GM12878 (cell line): ENCODE measurements around the gene SGSH. TPM values are rescaled to one million over a fixed set of nuclear protein-coding genes. Genes with fewer than 3 reads are reported as not detected.

Experiments used
- ATAC-seq: fragments of 200-7000 bp; cut with Tn5 transposase; 3 replicates; pipeline ENCODE4 v1.9.1; 2020; ENCODE audit warnings: mild to moderate bottlenecking, moderate library complexity
- BruUV-seq: library from RNA; stranded (reverse); fragments of 400-500 nt; replicated peaks from 2 replicates; lab custom pipeline; 2021; lab: Mats Ljungman, UMichigan
- CTCF ChIA-PET: fragments of 300-600 bp; sonication (Branson Sonifier 250); formaldehyde crosslinking; extraction: SDS; loops from one replicate; lab custom pipeline; 2021; ENCODE audit warnings: inconsistent platforms; lab: Yijun Ruan, JAX
- POLR2A ChIA-PET: fragments of 350-600 bp; formaldehyde crosslinking; extraction: SDS; loops from one replicate; lab custom pipeline; 2021; ENCODE audit warnings: inconsistent platforms; lab: Charles Lee
- RAD21 ChIA-PET: fragments of 300-600 bp; sonication (Branson Sonifier 250); formaldehyde crosslinking; loops from one replicate; lab custom pipeline; 2023; ENCODE audit warnings: antibody characterized with exemption; ENCODE audit not compliant: unreplicated experiment; lab: Charles Lee
- SMC1A ChIA-PET: fragments of 300-600 bp; sonication (Branson Sonifier 250); formaldehyde crosslinking; loops from one replicate; lab custom pipeline; 2023; ENCODE audit not compliant: unreplicated experiment, uncharacterized antibody; lab: Charles Lee
- DNase-seq: peaks from one replicate; pipeline ENCODE4 v3.0.0-alpha.2; 2011; ENCODE audit warnings: low read depth, low spot score
- FAIRE-seq: peaks from 3 replicates; lab custom pipeline; 2011; peaks lifted over from hg19 to GRCh38; lab: Jason Lieb, UNC
- H2AFZ ChIP-seq: 2 replicates; pipeline ENCODE4 v1.6.0; 2011; ENCODE audit warnings: low read depth, low read length, control low read depth; ENCODE audit not compliant: control insufficient read depth
- H3K27ac ChIP-seq: 2 replicates; pipeline ENCODE4 v1.5.1; 2011; ENCODE audit warnings: control low read depth; ENCODE audit not compliant: control insufficient read depth, insufficient read depth
- H3K27me3 ChIP-seq, 2 experiments: replicated peaks in 1 of 2; 2 replicates each; pipeline versions ENCODE4 v1.6.0 to v1.6.1; 2011; ENCODE audit warnings: low read length in 1 of 2; ENCODE audit not compliant: control insufficient read depth in 2 of 2, insufficient read depth in 2 of 2
- H3K36me3 ChIP-seq, 2 experiments: 2 replicates each; pipeline ENCODE4 v1.5.1; 2011; ENCODE audit warnings: low read length in 1 of 2; ENCODE audit not compliant: control insufficient read depth in 2 of 2, insufficient read depth in 2 of 2
- H3K4me1 ChIP-seq: 2 replicates; pipeline ENCODE4 v1.6.1; 2011; ENCODE audit warnings: mild to moderate bottlenecking, low read length, moderate library complexity, mixed read lengths; ENCODE audit not compliant: control insufficient read depth, insufficient read depth
- H3K4me2 ChIP-seq: 2 replicates; pipeline ENCODE4 v1.6.0; 2011; ENCODE audit warnings: control low read depth; ENCODE audit not compliant: control insufficient read depth, insufficient read depth
- H3K4me3 ChIP-seq: fragments of 200-600 bp; sonication (generic); 2 replicates; pipeline ENCODE4 v1.5.1; 2016
- H3K79me2 ChIP-seq: 2 replicates; pipeline ENCODE4 v1.6.0; 2011; ENCODE audit warnings: low read length; ENCODE audit not compliant: control insufficient read depth, insufficient read depth
- H3K9ac ChIP-seq: 2 replicates; pipeline ENCODE4 v1.8.0; 2011; ENCODE audit warnings: low read length, control low read depth, mixed read lengths; ENCODE audit not compliant: control insufficient read depth, insufficient read depth
- H3K9me3 ChIP-seq: replicated peaks from 3 replicates; pipeline ENCODE4 v1.5.1; 2011; ENCODE audit warnings: mild to moderate bottlenecking, low read length; ENCODE audit not compliant: control insufficient read depth, insufficient read depth
- H4K20me1 ChIP-seq: 2 replicates; pipeline ENCODE4 v1.6.0; 2011; ENCODE audit not compliant: control insufficient read depth, insufficient read depth
- BACH1 ChIP-seq: fragments of 450-650 bp; IDR thresholded peaks from 2 replicates; pipeline ENCODE4 v1.6.1; 2017; ENCODE audit warnings: mild to moderate bottlenecking, borderline replicate concordance
- FOS ChIP-seq: IDR thresholded peaks from 3 replicates; pipeline ENCODE4 v1.6.1; 2011; ENCODE audit warnings: borderline replicate concordance; ENCODE audit not compliant: insufficient read length; ENCODE audit errors: extremely low read depth
- JUNB ChIP-seq: IDR thresholded peaks from 2 replicates; pipeline ENCODE4 v1.6.1; 2016; ENCODE audit warnings: antibody characterized with exemption, mild to moderate bottlenecking
- NBN ChIP-seq: fragments of 450-650 bp; IDR thresholded peaks from 2 replicates; pipeline ENCODE4 v1.6.1; 2016
- NR2C2 ChIP-seq: IDR thresholded peaks from 2 replicates; pipeline ENCODE4 v1.6.1; 2011; ENCODE audit warnings: borderline replicate concordance, low read depth; ENCODE audit not compliant: control insufficient read depth, insufficient read length
- NR2F1 ChIP-seq: fragments of 450-650 bp; conservative IDR thresholded peaks from 2 replicates; pipeline ENCODE4 v1.6.1; 2017; ENCODE audit warnings: mild to moderate bottlenecking
- PML ChIP-seq: IDR thresholded peaks from 2 replicates; pipeline ENCODE4 v1.6.1; 2012; ENCODE audit warnings: low read length, inconsistent platforms
- RAD21 ChIP-seq: IDR thresholded peaks from 2 replicates; pipeline ENCODE4 v1.6.1; 2011; ENCODE audit warnings: mild to moderate bottlenecking, low read depth, low read length, moderate library complexity; ENCODE audit not compliant: insufficient read depth
- RB1 ChIP-seq: fragments of 450-650 bp; formaldehyde crosslinking; IDR thresholded peaks from 2 replicates; pipeline ENCODE4 v1.6.1; 2017; ENCODE audit warnings: mild to moderate bottlenecking, borderline replicate concordance
- SP1 ChIP-seq: IDR thresholded peaks from one replicate; pipeline ENCODE4 v1.6.1; 2011; ENCODE audit warnings: low read depth, low read length
- ZNF622 ChIP-seq: fragments of 450-650 bp; IDR thresholded peaks from 2 replicates; pipeline ENCODE4 v1.6.1; 2017; ENCODE audit warnings: mild to moderate bottlenecking, inconsistent platforms
- WGBS: methylation state at CpG from one replicate; pipeline ENCODE4 v1.1.6; 2016; ENCODE audit warnings: low lambda C conversion rate; ENCODE audit not compliant: insufficient replicate concordance, insufficient coverage; ENCODE audit errors: missing lambda C conversion rate; 5-methylcytosine and 5-hydroxymethylcytosine counted together
- in situ Hi-C: fragments of 300-500 bp; cut with MboI; formaldehyde crosslinking; loops from 9 replicates; pipeline ENCODE4 v1.14.3; 2018; ENCODE audit warnings: mixed read lengths
- intact Hi-C: fragments of 100-400 bp; cut with micrococcal nuclease; formaldehyde crosslinking; loops from one replicate; pipeline ENCODE4 v1.14.2; 2022; ENCODE audit not compliant: unreplicated experiment
- polyA plus RNA-seq, 11 experiments: library from polyadenylated mRNA; depleted of rRNA in 4 of 11; unstranded in 6 of 11; stranded (reverse) in 5 of 11; fragments of >200 nt; fragmentation: Nextera tagmentation in 4 of 11; fragmentation: Illumina TruSeq in 1 of 11; extraction: Ambion mirVana in 4 of 11; extraction: Trizol in 1 of 11; gene quantifications; 1 replicate in 1 of 11; 2 replicates in 10 of 11; pipeline versions ENCODE4 v1.2.1 to v1.2.3, GENCODE V29; 2011 to 2016; ENCODE audit warnings: inconsistent platforms in 2 of 11, missing spikeins in 2 of 11, low read depth in 1 of 11
- total RNA-seq, 4 experiments: library from RNA; depleted of rRNA in 3 of 4; stranded (reverse); fragments of >200 nt in 3 of 4; fragmentation: Illumina TruSeq in 1 of 4; extraction: Trizol in 1 of 4; gene quantifications; 2 replicates each; pipeline versions ENCODE4 v1.2.1 to v1.2.3, GENCODE V29; 2013 to 2021
- TF ChIP-seq, protein P1 (sequence below): IDR thresholded peaks from 2 replicates; pipeline ENCODE4 v1.6.1; 2011; ENCODE audit warnings: low read depth, mild to moderate bottlenecking, low read length, moderate library complexity, borderline replicate concordance; ENCODE audit errors: extremely low read depth
- TF ChIP-seq, protein P2 (sequence below): IDR thresholded peaks from 2 replicates; pipeline ENCODE4 v1.6.1; 2012; ENCODE audit warnings: improper control_type of control experiment, low read depth, low read length; ENCODE audit not compliant: insufficient replicate concordance
- TF ChIP-seq, protein P3 (sequence below): fragments of 450-650 bp; IDR thresholded peaks from 2 replicates; pipeline ENCODE4 v1.6.1; 2016; ENCODE audit warnings: mild to moderate bottlenecking, moderate library complexity, borderline replicate concordance

SGSH gene
- total and polyA plus RNA-seq, 10 of the 15 experiments (the other 5 are each of a cell fraction or from before 2014, with no cell fraction given): 0.13 to 17.2 (median 6.0) TPM

DNA sequence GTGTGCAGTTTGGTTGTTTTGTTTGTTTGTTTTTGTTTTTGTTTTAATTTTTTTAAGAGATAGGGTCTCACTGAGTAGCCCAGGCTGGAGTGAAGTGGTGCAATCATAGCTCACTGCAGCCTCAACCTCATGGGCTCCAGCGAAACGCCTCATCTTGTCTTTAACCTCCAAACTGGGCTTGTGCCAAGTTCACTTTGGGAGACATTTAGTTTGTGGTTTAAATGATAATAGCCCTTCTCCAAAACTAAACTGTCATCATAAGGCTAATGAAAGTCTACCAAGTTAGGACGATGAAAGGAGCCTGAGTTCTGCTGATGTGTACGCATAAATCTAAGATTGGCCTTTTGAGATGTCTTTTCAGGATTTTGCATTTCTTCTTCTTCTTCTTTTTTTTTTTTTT, 56.8 kb downstream of the SGSH start:
- in situ Hi-C loops (no loop called here), intact Hi-C loops (no loop called here)
- Histone ChIP-seq H4K20me1 (no peaks in the 10 kb centered on the region), H3K36me3 (no peaks in the 10 kb centered on the region), H3K9ac (no peak overlapping the region), H3K79me2 (no peaks in the 10 kb centered on the region), H2AFZ (no peak overlapping the region), H3K4me2 (no peak overlapping the region), H3K27ac (no peak overlapping the region), H3K4me1 (no peaks in the 10 kb centered on the region), H3K27me3 (no peaks in the 10 kb centered on the region), H3K4me3 (no peak overlapping the region), H3K9me3 (no peaks in the 10 kb centered on the region)
- DNase-seq (no peak), ATAC-seq (no peak), FAIRE-seq (no peak)
- 78% methylated on average over 4 of the region's 4 CpGs for WGBS
- ChIA-PET RAD21 (no interaction called here), SMC1A (interaction anchor here (1.2 kb wide), 1 partner anchor 17 kb away, joined by 3 read pairs; no protein-coding TSS in a partner anchor), POLR2A (no interaction called here), CTCF (interaction anchor here (0.7 kb wide), 1 partner anchor 21 kb away, joined by 3 read pairs; no protein-coding TSS in a partner anchor)
- no TSS peak for BruUV-seq
- no peak for TF ChIP-seq JUNB
- TF ChIP-seq NR2F1: no peak
- no peak for TF ChIP-seq PML
- TF ChIP-seq BACH1: no peak
- TF ChIP-seq RAD21: no peak
- no peak for TF ChIP-seq RB1
- TF ChIP-seq, protein P1, sequence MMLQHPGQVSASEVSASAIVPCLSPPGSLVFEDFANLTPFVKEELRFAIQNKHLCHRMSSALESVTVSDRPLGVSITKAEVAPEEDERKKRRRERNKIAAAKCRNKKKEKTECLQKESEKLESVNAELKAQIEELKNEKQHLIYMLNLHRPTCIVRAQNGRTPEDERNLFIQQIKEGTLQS: no peak
- no peak for TF ChIP-seq NBN
- no peak for TF ChIP-seq ZNF622
- TF ChIP-seq NR2C2: no peak
- TF ChIP-seq, protein P2, sequence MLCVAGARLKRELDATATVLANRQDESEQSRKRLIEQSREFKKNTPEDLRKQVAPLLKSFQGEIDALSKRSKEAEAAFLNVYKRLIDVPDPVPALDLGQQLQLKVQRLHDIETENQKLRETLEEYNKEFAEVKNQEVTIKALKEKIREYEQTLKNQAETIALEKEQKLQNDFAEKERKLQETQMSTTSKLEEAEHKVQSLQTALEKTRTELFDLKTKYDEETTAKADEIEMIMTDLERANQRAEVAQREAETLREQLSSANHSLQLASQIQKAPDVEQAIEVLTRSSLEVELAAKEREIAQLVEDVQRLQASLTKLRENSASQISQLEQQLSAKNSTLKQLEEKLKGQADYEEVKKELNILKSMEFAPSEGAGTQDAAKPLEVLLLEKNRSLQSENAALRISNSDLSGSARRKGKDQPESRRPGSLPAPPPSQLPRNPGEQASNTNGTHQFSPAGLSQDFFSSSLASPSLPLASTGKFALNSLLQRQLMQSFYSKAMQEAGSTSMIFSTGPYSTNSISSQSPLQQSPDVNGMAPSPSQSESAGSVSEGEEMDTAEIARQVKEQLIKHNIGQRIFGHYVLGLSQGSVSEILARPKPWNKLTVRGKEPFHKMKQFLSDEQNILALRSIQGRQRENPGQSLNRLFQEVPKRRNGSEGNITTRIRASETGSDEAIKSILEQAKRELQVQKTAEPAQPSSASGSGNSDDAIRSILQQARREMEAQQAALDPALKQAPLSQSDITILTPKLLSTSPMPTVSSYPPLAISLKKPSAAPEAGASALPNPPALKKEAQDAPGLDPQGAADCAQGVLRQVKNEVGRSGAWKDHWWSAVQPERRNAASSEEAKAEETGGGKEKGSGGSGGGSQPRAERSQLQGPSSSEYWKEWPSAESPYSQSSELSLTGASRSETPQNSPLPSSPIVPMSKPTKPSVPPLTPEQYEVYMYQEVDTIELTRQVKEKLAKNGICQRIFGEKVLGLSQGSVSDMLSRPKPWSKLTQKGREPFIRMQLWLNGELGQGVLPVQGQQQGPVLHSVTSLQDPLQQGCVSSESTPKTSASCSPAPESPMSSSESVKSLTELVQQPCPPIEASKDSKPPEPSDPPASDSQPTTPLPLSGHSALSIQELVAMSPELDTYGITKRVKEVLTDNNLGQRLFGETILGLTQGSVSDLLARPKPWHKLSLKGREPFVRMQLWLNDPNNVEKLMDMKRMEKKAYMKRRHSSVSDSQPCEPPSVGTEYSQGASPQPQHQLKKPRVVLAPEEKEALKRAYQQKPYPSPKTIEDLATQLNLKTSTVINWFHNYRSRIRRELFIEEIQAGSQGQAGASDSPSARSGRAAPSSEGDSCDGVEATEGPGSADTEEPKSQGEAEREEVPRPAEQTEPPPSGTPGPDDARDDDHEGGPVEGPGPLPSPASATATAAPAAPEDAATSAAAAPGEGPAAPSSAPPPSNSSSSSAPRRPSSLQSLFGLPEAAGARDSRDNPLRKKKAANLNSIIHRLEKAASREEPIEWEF: no peak
- TF ChIP-seq, protein P3, sequence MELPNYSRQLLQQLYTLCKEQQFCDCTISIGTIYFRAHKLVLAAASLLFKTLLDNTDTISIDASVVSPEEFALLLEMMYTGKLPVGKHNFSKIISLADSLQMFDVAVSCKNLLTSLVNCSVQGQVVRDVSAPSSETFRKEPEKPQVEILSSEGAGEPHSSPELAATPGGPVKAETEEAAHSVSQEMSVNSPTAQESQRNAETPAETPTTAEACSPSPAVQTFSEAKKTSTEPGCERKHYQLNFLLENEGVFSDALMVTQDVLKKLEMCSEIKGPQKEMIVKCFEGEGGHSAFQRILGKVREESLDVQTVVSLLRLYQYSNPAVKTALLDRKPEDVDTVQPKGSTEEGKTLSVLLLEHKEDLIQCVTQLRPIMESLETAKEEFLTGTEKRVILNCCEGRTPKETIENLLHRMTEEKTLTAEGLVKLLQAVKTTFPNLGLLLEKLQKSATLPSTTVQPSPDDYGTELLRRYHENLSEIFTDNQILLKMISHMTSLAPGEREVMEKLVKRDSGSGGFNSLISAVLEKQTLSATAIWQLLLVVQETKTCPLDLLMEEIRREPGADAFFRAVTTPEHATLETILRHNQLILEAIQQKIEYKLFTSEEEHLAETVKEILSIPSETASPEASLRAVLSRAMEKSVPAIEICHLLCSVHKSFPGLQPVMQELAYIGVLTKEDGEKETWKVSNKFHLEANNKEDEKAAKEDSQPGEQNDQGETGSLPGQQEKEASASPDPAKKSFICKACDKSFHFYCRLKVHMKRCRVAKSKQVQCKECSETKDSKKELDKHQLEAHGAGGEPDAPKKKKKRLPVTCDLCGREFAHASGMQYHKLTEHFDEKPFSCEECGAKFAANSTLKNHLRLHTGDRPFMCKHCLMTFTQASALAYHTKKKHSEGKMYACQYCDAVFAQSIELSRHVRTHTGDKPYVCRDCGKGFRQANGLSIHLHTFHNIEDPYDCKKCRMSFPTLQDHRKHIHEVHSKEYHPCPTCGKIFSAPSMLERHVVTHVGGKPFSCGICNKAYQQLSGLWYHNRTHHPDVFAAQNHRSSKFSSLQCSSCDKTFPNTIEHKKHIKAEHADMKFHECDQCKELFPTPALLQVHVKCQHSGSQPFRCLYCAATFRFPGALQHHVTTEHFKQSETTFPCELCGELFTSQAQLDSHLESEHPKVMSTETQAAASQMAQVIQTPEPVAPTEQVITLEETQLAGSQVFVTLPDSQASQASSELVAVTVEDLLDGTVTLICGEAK: no peak
- TF ChIP-seq FOS: no peak
- TF ChIP-seq SP1: no peak
